Measurements from ENCODE around the gene CEP63. TPM values are rescaled to one million over a fixed set of nuclear protein-coding genes. Genes with fewer than 3 reads are reported as not detected.

Gene CEP63
- total RNA-seq, 2 donors from 2014 or later: 21.2 to 33.0 TPM

- Histone ChIP-seq H3K4me3 (ENCODE audit: low read length) (no peak overlapping the region), H3K27ac (ENCODE audit: low read depth, low read length) (no peak overlapping the region), H3K9me3 (ENCODE audit: control insufficient read depth, low read length) (peaks cover 37% of the 10 kb centered on the region), H3K36me3 (ENCODE audit: control insufficient read depth, insufficient read depth, low read length) (no peaks in the 10 kb centered on the region), H3K27me3 (ENCODE audit: control insufficient read depth, insufficient read depth, low read length, poor library complexity, severe bottlenecking) (no peaks in the 10 kb centered on the region), H3K9ac (ENCODE audit: extremely low read depth, low read length, poor library complexity, severe bottlenecking) (no peak overlapping the region), H3K4me1 (ENCODE audit: control insufficient read depth, insufficient read depth, low read length) (no peaks in the 10 kb centered on the region)
- peak; percentile 85 for DNase-seq
- no peak overlapping the region for H3K4me3 Mint-ChIP-seq
- WGBS, 2 experiments (ENCODE audit: insufficient coverage in 1 of 2, insufficient read length in 1 of 2): 89% methylated on average over 4 of the region's 4 CpGs; no CpG with 5 or more reads in 1 of the 2 experiments
- H3K4me1 Mint-ChIP-seq: peaks cover 5% of the 10 kb centered on the region
- H3K27me3 Mint-ChIP-seq (ENCODE audit: insufficient read depth): no peaks in the 10 kb centered on the region
- no peak overlapping the region for H3K27ac Mint-ChIP-seq
- H3K36me3 Mint-ChIP-seq (ENCODE audit: low read depth): peaks cover 26% of the 10 kb centered on the region
- peak; percentile 81 for TF ChIP-seq CTCF (conservative IDR thresholded peaks at IDR 0.05)
- peaks cover 36% of the 10 kb centered on the region for H3K9me3 Mint-ChIP-seq
Measured at GRCh38 chr3:134527037-134527436, 41.2 kb downstream of the CEP63 start.

GRCh38 chr3:134527538-134528186 is 41.8 kb downstream of the CEP63 start:
- Histone ChIP-seq H3K4me3 (ENCODE audit: low read length) (no peak overlapping the region), H3K9me3 (ENCODE audit: control insufficient read depth, low read length) (peaks cover 34% of the 10 kb centered on the region), H3K4me1 (ENCODE audit: control insufficient read depth, insufficient read depth, low read length) (no peaks in the 10 kb centered on the region), H3K9ac (ENCODE audit: extremely low read depth, low read length, poor library complexity, severe bottlenecking) (no peak overlapping the region), H3K27me3 (ENCODE audit: control insufficient read depth, insufficient read depth, low read length, poor library complexity, severe bottlenecking) (no peaks in the 10 kb centered on the region), H3K36me3 (ENCODE audit: control insufficient read depth, insufficient read depth, low read length) (no peaks in the 10 kb centered on the region), H3K27ac (ENCODE audit: low read depth, low read length) (no peak overlapping the region)
- no peak for DNase-seq
- Mint-ChIP-seq H3K27ac (no peak overlapping the region), H3K36me3 (ENCODE audit: low read depth) (peaks cover 22% of the 10 kb centered on the region), H3K4me1 (peaks cover 5% of the 10 kb centered on the region), H3K9me3 (peaks cover 31% of the 10 kb centered on the region), H3K4me3 (no peak overlapping the region), H3K27me3 (ENCODE audit: insufficient read depth) (no peaks in the 10 kb centered on the region)
- no peak for TF ChIP-seq CTCF (conservative IDR thresholded peaks at IDR 0.05)
- 95 to 100% methylated on average over 5 to 7 of the region's 7 CpGs for WGBS, 2 experiments (ENCODE audit: insufficient coverage in 1 of 2, insufficient read length in 1 of 2)

- Mint-ChIP-seq H3K9me3 (no peaks in the 10 kb centered on the region), H3K4me1 (no peaks in the 10 kb centered on the region), H3K36me3 (ENCODE audit: low read depth) (peaks cover 9% of the 10 kb centered on the region), H3K27ac (no peak overlapping the region), H3K27me3 (ENCODE audit: insufficient read depth) (no peaks in the 10 kb centered on the region), H3K4me3 (no peak overlapping the region)
- Histone ChIP-seq H3K9ac (ENCODE audit: extremely low read depth, low read length, poor library complexity, severe bottlenecking) (no peak overlapping the region), H3K4me1 (ENCODE audit: control insufficient read depth, insufficient read depth, low read length) (no peaks in the 10 kb centered on the region), H3K4me3 (ENCODE audit: low read length) (no peak overlapping the region), H3K36me3 (ENCODE audit: control insufficient read depth, insufficient read depth, low read length) (peaks cover 8% of the 10 kb centered on the region), H3K27me3 (ENCODE audit: control insufficient read depth, insufficient read depth, low read length, poor library complexity, severe bottlenecking) (no peaks in the 10 kb centered on the region), H3K27ac (ENCODE audit: low read depth, low read length) (no peak overlapping the region), H3K9me3 (ENCODE audit: control insufficient read depth, low read length) (no peaks in the 10 kb centered on the region)
- WGBS, 2 experiments (ENCODE audit: insufficient coverage in 1 of 2, insufficient read length in 1 of 2): 85 to 87% methylated on average over 1 of the region's 1 CpG
- DNase-seq: no peak
- TF ChIP-seq CTCF (conservative IDR thresholded peaks at IDR 0.05): no peak
Measured at GRCh38 chr3:134533493-134533892, 47.6 kb downstream of the CEP63 start.

Data from endodermal cell (in vitro differentiated cells).